Transverse colon (tissue), 4 donors: Measurements from ENCODE around the gene IGFBP6. TPM values are rescaled to one million over a fixed set of nuclear protein-coding genes. Genes with fewer than 3 reads are reported as not detected.
A peak's percentile ranks its signal among the peaks of the same experiment; 100 is the strongest.

Experiments
- DNase-seq: peaks from one replicate; pipeline ENCODE4 v3.0.0-alpha.2; 2019
- H3K27ac ChIP-seq, 4 donors: fragments of 200-600 bp; sonication (generic); 2 replicates each; pipeline ENCODE4 v1.5.1; 2016 to 2018; ENCODE audit warnings: inconsistent platforms in 4 of 4
- H3K27me3 ChIP-seq: fragments of 200-600 bp; sonication (generic); 2 replicates; pipeline ENCODE4 v1.5.1; 2017; ENCODE audit warnings: inconsistent platforms
- H3K36me3 ChIP-seq, 4 donors: fragments of 200-600 bp; sonication (generic); 2 replicates each; pipeline ENCODE4 v1.5.1; 2017 to 2019; ENCODE audit warnings: inconsistent platforms in 4 of 4
- H3K4me1 ChIP-seq, 4 donors: fragments of 200-600 bp; sonication (generic); 2 replicates each; pipeline ENCODE4 v1.5.1; 2017 to 2020; ENCODE audit warnings: inconsistent platforms in 4 of 4
- H3K4me3 ChIP-seq, 4 donors: fragments of 200-600 bp; sonication (generic); 1 replicate in 1 of 4; 2 replicates in 3 of 4; pipeline versions ENCODE4 v1.5.1 to v1.6.1; 2017 to 2019; ENCODE audit warnings: inconsistent platforms in 4 of 4
- H3K9me3 ChIP-seq, 2 donors: fragments of 200-600 bp; sonication (generic); 2 replicates each; pipeline ENCODE4 v1.5.1; 2017 to 2019; ENCODE audit warnings: inconsistent platforms in 2 of 2
- CTCF ChIP-seq, 5 experiments: fragments of 200-600 bp in 3 of 5; fragments of 450-650 bp in 2 of 5; sonication (generic) in 3 of 5; IDR thresholded peaks; 1 replicate in 2 of 5; 2 replicates in 3 of 5; pipeline ENCODE4 v1.5.1; 2016 to 2017; ENCODE audit warnings: antibody characterized with exemption in 5 of 5, inconsistent platforms in 3 of 5, mild to moderate bottlenecking in 2 of 5, moderate library complexity in 1 of 5
- EP300 ChIP-seq: sonication (generic); formaldehyde crosslinking; IDR thresholded peaks from one replicate; pipeline ENCODE4 v1.6.1; 2017; ENCODE audit warnings: antibody characterized with exemption, low read depth
- POLR2A ChIP-seq: fragments of 450-650 bp; IDR thresholded peaks from one replicate; pipeline ENCODE4 v1.6.1; 2016; ENCODE audit warnings: antibody characterized with exemption, mild to moderate bottlenecking, moderate library complexity
- POLR2AphosphoS5 ChIP-seq, 3 donors: sonication (generic); formaldehyde crosslinking; IDR thresholded peaks; one replicate each; pipeline ENCODE4 v1.6.1; 2016; ENCODE audit warnings: antibody characterized with exemption in 3 of 3
- WGBS, 2 donors: methylation state at CpG; one replicate each; pipeline ENCODE4 v1.1.5; 2018; ENCODE audit warnings: low coverage in 1 of 2; 5-methylcytosine and 5-hydroxymethylcytosine counted together
- in situ Hi-C, 4 donors: fragments of 200-750 bp; cut with MboI; loops; one replicate each; pipeline versions ENCODE4 v1.15.0 to v1.15.1; 2017; ENCODE audit warnings: low sequenced_read_pairs in 3 of 4, low pct_ligation_motif_present in 1 of 4, low pct_unique_long_range_greater_than_20kb in 1 of 4
- intact Hi-C: fragments of 100-400 bp; cut with DNase I; formaldehyde crosslinking; loops from one replicate; pipeline ENCODE4 v1.15.1; 2023; ENCODE audit warnings: low total_unique reads
- total RNA-seq, 4 donors: library from RNA; depleted of rRNA; stranded (reverse); fragments of >200 nt; gene quantifications; one replicate each; pipeline ENCODE4 v1.1.0, GENCODE V29; 2016

IGFBP6 gene
- total RNA-seq, 4 donors from 2014 or later: 38.5 to 106 (median 94.5) TPM

- no peaks in the 10 kb centered on the region for H3K36me3 ChIP-seq
- H3K27ac ChIP-seq: peak overlapping the region; percentile 77 to 88 (median 84)
- intact Hi-C loops: no loop called here
- whole genome bisulfite sequencing, 2 donors: 48 to 58% methylated on average over 8 to 11 of the region's 11 CpGs
- H3K4me3 ChIP-seq: peak overlapping the region in 1 of 4 donors; percentile 59
- peaks cover 18 to 26% (median 23%) of the 10 kb centered on the region in 4 donors for H3K4me1 ChIP-seq
- peaks cover 28% of the 10 kb centered on the region for H3K27me3 ChIP-seq
- DNase-seq: peak; percentile 47
- TF ChIP-seq POLR2AphosphoS5 (IDR thresholded peaks at IDR 0.05) (peak in 1 of 3 donors; percentile 53), POLR2A (no peak)
- H3K9me3 ChIP-seq: no peaks in the 10 kb centered on the region
- in situ Hi-C loops: no loop called here
Measured at GRCh38 chr12:53096089-53096741, 1.3 kb upstream of the IGFBP6 start.

GRCh38 chr12:53096759-53097158 lies 708 bp upstream of the IGFBP6 start:
- in situ Hi-C loops (no loop called here), intact Hi-C loops (no loop called here)
- H3K36me3 ChIP-seq: no peaks in the 10 kb centered on the region

GRCh38 chr12:53097207-53097563 lies 282 bp upstream of the IGFBP6 start:
- DNase-seq: no peak
- intact Hi-C loops (no loop called here), in situ Hi-C loops (no loop called here)

More at GRCh38 chr12:53096759-53097158, 708 bp upstream of the IGFBP6 start:
- WGBS, 2 donors: 52 to 64% methylated on average over 6 to 9 of the region's 9 CpGs
- H3K9me3 ChIP-seq: no peaks in the 10 kb centered on the region
- TF ChIP-seq POLR2AphosphoS5 (IDR thresholded peaks at IDR 0.05): no peak
- TF ChIP-seq CTCF (IDR thresholded peaks at IDR 0.05): no peak
- TF ChIP-seq EP300: no peak
- no peak for TF ChIP-seq POLR2A
- peak overlapping the region in 3 of 4 donors; percentile 32 to 59 (median 56) for H3K4me3 ChIP-seq
- peaks cover 28% of the 10 kb centered on the region for H3K27me3 ChIP-seq
- no peak for DNase-seq
- peak overlapping the region; percentile 77 to 88 (median 84) for H3K27ac ChIP-seq
- peaks cover 18 to 26% (median 23%) of the 10 kb centered on the region in 4 donors for H3K4me1 ChIP-seq

DNA sequence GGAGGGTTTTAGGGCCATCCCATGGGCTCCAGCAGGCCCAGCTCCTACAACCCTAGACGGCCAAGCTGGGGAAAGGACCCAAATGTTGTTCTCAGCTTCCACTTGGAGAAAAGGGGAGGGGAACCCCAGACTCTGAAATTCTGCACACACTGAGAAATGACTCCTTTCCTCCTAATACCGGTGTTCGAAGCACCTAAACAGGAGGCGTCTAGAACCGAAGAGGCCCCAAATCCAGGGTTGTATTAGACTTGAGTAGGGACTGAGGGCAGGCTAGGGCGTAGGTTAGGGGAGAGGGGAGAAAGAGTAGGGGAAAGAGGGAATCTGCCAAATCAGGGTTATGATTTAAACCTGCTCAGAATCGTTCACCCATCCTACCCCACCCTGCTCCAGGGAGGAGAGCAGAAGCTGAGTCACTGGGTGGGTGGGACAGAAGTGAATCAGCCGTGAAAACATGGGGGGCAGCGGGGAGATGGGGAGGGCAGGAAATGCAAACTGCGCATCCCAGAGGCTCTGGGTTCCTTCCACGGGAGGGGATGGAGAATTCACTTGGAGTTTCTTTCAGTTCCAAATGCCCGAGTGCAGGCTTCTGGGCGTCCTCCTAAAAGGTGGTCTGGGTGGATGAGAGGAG lies 1.0 kb downstream of the IGFBP6 start:
- DNase-seq: peak; percentile 22
- 51 to 82% methylated on average over 2 to 13 of the region's 13 CpGs for WGBS, 2 donors
- Histone ChIP-seq H3K4me1 (peaks cover 18 to 34% (median 23%) of the 10 kb centered on the region in 4 donors), H3K27me3 (peaks cover 28% of the 10 kb centered on the region), H3K36me3 (no peaks in the 10 kb centered on the region), H3K4me3 (peak overlapping the region in 3 of 4 donors; percentile 32 to 59 (median 56)), H3K27ac (peak overlapping the region; percentile 77 to 88 (median 84)), H3K9me3 (no peaks in the 10 kb centered on the region)
- TF ChIP-seq POLR2AphosphoS5 (IDR thresholded peaks at IDR 0.05): peak in 2 of 3 donors; percentile 20 to 29
- no peak for TF ChIP-seq POLR2A
- no peak for TF ChIP-seq CTCF (IDR thresholded peaks at IDR 0.05)
- TF ChIP-seq EP300: no peak
- in situ Hi-C loops (no loop called here), intact Hi-C loops (loop anchor here (2.0 kb wide), 1 partner anchor 26 kb away; no protein-coding TSS in a partner anchor)

More at GRCh38 chr12:53097207-53097563, 282 bp upstream of the IGFBP6 start:
- Histone ChIP-seq H3K27me3 (peaks cover 28% of the 10 kb centered on the region), H3K4me3 (peak overlapping the region; percentile 30 to 59 (median 44)), H3K36me3 (no peaks in the 10 kb centered on the region), H3K27ac (peak overlapping the region; percentile 77 to 88 (median 84)), H3K4me1 (peaks cover 18 to 26% (median 23%) of the 10 kb centered on the region in 4 donors), H3K9me3 (no peaks in the 10 kb centered on the region)
- TF ChIP-seq POLR2AphosphoS5 (IDR thresholded peaks at IDR 0.05): no peak
- TF ChIP-seq POLR2A: no peak
- no peak for TF ChIP-seq CTCF (IDR thresholded peaks at IDR 0.05)
- no peak for TF ChIP-seq EP300
- 1 to 8% methylated on average over 5 to 9 of the region's 9 CpGs for WGBS, 2 donors
